Thyroid gland (tissue), 4 donors: ENCODE data around the gene NRAS.

Experiments used
- POLR2A ChIP-seq, 2 donors: fragments of 450-650 bp; IDR thresholded peaks; one replicate each; pipeline ENCODE4 v1.6.1; 2017; ENCODE audit warnings: antibody characterized with exemption in 2 of 2, mild to moderate bottlenecking in 2 of 2, moderate library complexity in 1 of 2
- TF ChIP-seq, protein P1 (sequence below), 6 experiments: fragments of 200-600 bp in 3 of 6; fragments of 450-650 bp in 3 of 6; sonication (generic) in 3 of 6; IDR thresholded peaks; one replicate each; pipeline ENCODE4 v1.5.1; 2016 to 2019; ENCODE audit warnings: antibody characterized with exemption in 6 of 6, mild to moderate bottlenecking in 2 of 6, inconsistent platforms in 1 of 6, moderate library complexity in 1 of 6

- no peak for TF ChIP-seq POLR2A (IDR thresholded peaks at IDR 0.05)
- TF ChIP-seq, protein P1, sequence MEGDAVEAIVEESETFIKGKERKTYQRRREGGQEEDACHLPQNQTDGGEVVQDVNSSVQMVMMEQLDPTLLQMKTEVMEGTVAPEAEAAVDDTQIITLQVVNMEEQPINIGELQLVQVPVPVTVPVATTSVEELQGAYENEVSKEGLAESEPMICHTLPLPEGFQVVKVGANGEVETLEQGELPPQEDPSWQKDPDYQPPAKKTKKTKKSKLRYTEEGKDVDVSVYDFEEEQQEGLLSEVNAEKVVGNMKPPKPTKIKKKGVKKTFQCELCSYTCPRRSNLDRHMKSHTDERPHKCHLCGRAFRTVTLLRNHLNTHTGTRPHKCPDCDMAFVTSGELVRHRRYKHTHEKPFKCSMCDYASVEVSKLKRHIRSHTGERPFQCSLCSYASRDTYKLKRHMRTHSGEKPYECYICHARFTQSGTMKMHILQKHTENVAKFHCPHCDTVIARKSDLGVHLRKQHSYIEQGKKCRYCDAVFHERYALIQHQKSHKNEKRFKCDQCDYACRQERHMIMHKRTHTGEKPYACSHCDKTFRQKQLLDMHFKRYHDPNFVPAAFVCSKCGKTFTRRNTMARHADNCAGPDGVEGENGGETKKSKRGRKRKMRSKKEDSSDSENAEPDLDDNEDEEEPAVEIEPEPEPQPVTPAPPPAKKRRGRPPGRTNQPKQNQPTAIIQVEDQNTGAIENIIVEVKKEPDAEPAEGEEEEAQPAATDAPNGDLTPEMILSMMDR (IDR thresholded peaks at IDR 0.05): no peak
Measured at GRCh38 chr1:114694540-114695310, 21.8 kb downstream of the NRAS start.
